GM23338 (cell line): ENCODE results near the gene MRPL37.

ENCODE experiments used
- EZH2 ChIP-seq: fragments of 200-600 bp; sonication (generic); IDR thresholded peaks from one replicate; pipeline ENCODE4 v1.8.0; 2017; ENCODE audit warnings: antibody characterized with exemption, mild to moderate bottlenecking, low read depth; ENCODE audit not compliant: unreplicated experiment
- EZH2phosphoT487 ChIP-seq: fragments of 200-600 bp; sonication (generic); IDR thresholded peaks from one replicate; pipeline ENCODE4 v1.8.1; 2018; ENCODE audit warnings: antibody characterized with exemption; ENCODE audit not compliant: unreplicated experiment
- TF ChIP-seq, protein P1 (sequence below): IDR thresholded peaks from one replicate; pipeline ENCODE4 v1.6.1; 2018; ENCODE audit warnings: antibody characterized with exemption; ENCODE audit not compliant: unreplicated experiment
- TF ChIP-seq, protein P2 (sequence below), 2 experiments: fragments of 200-600 bp in 1 of 2; sonication (generic) in 1 of 2; conservative IDR thresholded peaks; 2 replicates each; pipeline versions ENCODE4 v1.5.1 to v1.6.1; 2016 to 2017; ENCODE audit warnings: antibody characterized with exemption in 2 of 2, low read depth in 2 of 2, mild to moderate bottlenecking in 2 of 2, moderate library complexity in 1 of 2
- TF ChIP-seq, protein P3 (sequence below): fragments of 250-450 bp; sonication (Bioruptor Pico); IDR thresholded peaks from 2 replicates; pipeline ENCODE4 v1.5.0; 2020; ENCODE audit warnings: mild to moderate bottlenecking, moderate library complexity

GRCh38 chr1:54234284-54234683 is 34.3 kb downstream of the MRPL37 start:
- TF ChIP-seq, protein P1, sequence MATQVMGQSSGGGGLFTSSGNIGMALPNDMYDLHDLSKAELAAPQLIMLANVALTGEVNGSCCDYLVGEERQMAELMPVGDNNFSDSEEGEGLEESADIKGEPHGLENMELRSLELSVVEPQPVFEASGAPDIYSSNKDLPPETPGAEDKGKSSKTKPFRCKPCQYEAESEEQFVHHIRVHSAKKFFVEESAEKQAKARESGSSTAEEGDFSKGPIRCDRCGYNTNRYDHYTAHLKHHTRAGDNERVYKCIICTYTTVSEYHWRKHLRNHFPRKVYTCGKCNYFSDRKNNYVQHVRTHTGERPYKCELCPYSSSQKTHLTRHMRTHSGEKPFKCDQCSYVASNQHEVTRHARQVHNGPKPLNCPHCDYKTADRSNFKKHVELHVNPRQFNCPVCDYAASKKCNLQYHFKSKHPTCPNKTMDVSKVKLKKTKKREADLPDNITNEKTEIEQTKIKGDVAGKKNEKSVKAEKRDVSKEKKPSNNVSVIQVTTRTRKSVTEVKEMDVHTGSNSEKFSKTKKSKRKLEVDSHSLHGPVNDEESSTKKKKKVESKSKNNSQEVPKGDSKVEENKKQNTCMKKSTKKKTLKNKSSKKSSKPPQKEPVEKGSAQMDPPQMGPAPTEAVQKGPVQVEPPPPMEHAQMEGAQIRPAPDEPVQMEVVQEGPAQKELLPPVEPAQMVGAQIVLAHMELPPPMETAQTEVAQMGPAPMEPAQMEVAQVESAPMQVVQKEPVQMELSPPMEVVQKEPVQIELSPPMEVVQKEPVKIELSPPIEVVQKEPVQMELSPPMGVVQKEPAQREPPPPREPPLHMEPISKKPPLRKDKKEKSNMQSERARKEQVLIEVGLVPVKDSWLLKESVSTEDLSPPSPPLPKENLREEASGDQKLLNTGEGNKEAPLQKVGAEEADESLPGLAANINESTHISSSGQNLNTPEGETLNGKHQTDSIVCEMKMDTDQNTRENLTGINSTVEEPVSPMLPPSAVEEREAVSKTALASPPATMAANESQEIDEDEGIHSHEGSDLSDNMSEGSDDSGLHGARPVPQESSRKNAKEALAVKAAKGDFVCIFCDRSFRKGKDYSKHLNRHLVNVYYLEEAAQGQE, result no peak
- TF ChIP-seq, protein P2, sequence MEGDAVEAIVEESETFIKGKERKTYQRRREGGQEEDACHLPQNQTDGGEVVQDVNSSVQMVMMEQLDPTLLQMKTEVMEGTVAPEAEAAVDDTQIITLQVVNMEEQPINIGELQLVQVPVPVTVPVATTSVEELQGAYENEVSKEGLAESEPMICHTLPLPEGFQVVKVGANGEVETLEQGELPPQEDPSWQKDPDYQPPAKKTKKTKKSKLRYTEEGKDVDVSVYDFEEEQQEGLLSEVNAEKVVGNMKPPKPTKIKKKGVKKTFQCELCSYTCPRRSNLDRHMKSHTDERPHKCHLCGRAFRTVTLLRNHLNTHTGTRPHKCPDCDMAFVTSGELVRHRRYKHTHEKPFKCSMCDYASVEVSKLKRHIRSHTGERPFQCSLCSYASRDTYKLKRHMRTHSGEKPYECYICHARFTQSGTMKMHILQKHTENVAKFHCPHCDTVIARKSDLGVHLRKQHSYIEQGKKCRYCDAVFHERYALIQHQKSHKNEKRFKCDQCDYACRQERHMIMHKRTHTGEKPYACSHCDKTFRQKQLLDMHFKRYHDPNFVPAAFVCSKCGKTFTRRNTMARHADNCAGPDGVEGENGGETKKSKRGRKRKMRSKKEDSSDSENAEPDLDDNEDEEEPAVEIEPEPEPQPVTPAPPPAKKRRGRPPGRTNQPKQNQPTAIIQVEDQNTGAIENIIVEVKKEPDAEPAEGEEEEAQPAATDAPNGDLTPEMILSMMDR (conservative IDR thresholded peaks at IDR 0.05; ENCODE audit: low read depth in 2 of 2), result no peak
- TF ChIP-seq EZH2, result no peak
- TF ChIP-seq EZH2phosphoT487, result no peak
- TF ChIP-seq, protein P3, sequence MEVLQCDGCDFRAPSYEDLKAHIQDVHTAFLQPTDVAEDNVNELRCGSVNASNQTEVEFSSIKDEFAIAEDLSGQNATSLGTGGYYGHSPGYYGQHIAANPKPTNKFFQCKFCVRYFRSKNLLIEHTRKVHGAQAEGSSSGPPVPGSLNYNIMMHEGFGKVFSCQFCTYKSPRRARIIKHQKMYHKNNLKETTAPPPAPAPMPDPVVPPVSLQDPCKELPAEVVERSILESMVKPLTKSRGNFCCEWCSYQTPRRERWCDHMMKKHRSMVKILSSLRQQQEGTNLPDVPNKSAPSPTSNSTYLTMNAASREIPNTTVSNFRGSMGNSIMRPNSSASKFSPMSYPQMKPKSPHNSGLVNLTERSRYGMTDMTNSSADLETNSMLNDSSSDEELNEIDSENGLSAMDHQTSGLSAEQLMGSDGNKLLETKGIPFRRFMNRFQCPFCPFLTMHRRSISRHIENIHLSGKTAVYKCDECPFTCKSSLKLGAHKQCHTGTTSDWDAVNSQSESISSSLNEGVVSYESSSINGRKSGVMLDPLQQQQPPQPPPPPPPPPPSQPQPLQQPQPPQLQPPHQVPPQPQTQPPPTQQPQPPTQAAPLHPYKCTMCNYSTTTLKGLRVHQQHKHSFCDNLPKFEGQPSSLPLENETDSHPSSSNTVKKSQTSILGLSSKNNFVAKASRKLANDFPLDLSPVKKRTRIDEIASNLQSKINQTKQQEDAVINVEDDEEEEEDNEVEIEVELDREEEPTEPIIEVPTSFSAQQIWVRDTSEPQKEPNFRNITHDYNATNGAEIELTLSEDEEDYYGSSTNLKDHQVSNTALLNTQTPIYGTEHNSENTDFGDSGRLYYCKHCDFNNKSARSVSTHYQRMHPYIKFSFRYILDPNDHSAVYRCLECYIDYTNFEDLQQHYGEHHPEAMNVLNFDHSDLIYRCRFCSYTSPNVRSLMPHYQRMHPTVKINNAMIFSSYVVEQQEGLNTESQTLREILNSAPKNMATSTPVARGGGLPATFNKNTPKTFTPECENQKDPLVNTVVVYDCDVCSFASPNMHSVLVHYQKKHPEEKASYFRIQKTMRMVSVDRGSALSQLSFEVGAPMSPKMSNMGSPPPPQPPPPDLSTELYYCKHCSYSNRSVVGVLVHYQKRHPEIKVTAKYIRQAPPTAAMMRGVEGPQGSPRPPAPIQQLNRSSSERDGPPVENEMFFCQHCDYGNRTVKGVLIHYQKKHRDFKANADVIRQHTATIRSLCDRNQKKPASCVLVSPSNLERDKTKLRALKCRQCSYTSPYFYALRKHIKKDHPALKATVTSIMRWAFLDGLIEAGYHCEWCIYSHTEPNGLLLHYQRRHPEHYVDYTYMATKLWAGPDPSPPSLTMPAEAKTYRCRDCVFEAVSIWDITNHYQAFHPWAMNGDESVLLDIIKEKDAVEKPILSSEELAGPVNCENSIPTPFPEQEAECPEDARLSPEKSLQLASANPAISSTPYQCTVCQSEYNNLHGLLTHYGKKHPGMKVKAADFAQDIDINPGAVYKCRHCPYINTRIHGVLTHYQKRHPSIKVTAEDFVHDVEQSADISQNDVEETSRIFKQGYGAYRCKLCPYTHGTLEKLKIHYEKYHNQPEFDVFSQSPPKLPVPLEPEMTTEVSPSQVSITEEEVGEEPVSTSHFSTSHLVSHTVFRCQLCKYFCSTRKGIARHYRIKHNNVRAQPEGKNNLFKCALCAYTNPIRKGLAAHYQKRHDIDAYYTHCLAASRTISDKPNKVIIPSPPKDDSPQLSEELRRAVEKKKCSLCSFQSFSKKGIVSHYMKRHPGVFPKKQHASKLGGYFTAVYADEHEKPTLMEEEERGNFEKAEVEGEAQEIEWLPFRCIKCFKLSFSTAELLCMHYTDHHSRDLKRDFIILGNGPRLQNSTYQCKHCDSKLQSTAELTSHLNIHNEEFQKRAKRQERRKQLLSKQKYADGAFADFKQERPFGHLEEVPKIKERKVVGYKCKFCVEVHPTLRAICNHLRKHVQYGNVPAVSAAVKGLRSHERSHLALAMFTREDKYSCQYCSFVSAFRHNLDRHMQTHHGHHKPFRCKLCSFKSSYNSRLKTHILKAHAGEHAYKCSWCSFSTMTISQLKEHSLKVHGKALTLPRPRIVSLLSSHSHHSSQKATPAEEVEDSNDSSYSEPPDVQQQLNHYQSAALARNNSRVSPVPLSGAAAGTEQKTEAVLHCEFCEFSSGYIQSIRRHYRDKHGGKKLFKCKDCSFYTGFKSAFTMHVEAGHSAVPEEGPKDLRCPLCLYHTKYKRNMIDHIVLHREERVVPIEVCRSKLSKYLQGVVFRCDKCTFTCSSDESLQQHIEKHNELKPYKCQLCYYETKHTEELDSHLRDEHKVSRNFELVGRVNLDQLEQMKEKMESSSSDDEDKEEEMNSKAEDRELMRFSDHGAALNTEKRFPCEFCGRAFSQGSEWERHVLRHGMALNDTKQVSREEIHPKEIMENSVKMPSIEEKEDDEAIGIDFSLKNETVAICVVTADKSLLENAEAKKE (CRISPR knock-in tag), result no peak
